ENCODE measurements around the gene UBE2F.

DNA sequence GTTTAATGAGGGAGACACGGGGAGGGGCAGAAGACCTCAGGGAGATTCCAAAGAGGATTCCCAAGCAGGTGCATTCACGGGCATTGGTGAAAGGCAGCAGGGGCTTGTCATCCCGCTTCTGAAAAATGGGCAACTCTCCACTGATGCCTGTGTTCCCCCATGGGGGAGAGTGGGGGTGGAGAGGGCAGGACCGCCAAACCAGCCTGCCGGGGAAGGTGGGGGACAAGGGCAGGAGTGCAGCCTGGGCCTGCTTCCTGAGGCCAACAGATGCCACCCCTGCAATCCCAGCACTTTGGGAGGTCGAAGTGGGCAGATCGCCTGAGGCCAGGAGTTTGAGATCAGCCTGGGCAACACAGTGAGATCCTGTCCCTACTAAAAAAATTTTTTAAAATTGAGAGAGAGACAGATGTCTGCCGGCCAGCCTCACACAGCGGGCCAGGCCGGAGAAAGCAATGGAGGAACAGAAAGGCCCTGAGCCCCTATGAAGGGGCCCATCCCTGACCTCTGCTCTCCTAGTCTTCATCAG is 44.8 kb upstream of the UBE2F start:
- TF ChIP-seq, protein P1, sequence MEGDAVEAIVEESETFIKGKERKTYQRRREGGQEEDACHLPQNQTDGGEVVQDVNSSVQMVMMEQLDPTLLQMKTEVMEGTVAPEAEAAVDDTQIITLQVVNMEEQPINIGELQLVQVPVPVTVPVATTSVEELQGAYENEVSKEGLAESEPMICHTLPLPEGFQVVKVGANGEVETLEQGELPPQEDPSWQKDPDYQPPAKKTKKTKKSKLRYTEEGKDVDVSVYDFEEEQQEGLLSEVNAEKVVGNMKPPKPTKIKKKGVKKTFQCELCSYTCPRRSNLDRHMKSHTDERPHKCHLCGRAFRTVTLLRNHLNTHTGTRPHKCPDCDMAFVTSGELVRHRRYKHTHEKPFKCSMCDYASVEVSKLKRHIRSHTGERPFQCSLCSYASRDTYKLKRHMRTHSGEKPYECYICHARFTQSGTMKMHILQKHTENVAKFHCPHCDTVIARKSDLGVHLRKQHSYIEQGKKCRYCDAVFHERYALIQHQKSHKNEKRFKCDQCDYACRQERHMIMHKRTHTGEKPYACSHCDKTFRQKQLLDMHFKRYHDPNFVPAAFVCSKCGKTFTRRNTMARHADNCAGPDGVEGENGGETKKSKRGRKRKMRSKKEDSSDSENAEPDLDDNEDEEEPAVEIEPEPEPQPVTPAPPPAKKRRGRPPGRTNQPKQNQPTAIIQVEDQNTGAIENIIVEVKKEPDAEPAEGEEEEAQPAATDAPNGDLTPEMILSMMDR (IDR thresholded peaks at IDR 0.05) = no peak
- no peak for TF ChIP-seq POLR2A (IDR thresholded peaks at IDR 0.05)
